DMS79 (cell line): Measurements from ENCODE around the gene P2RX6.
"Not testable (repeated sequence)": the region's sequence is repeated elsewhere in the genome, so short reads cannot be mapped to it uniquely, and the experiment has no call there.

Experiments
- DNase-seq: peaks from one replicate; lab custom pipeline; 2025; lab: John Stamatoyannopoulos, UW

The P2RX6 gene

GRCh38 chr22:20994128-20994901 is 20.6 kb upstream of the P2RX6 start:
- no peak for DNase-seq

- DNase-seq: no peak
Measured at GRCh38 chr22:20994902-20995241, 20.1 kb upstream of the P2RX6 start.

GRCh38 chr22:20995329-20996030 is 19.5 kb upstream of the P2RX6 start:
- no peak for DNase-seq

GRCh38 chr22:20996031-20996410 is 18.9 kb upstream of the P2RX6 start:
- DNase-seq: no peak

GRCh38 chr22:20996598-20997535 is 18.1 kb upstream of the P2RX6 start:
- DNase-seq: no peak

GRCh38 chr22:20997536-20998257 is 17.3 kb upstream of the P2RX6 start:
- no peak for DNase-seq

GRCh38 chr22:20998411-20999336 is 16.3 kb upstream of the P2RX6 start:
- DNase-seq: no peak

GRCh38 chr22:20999350-21000206 is 15.4 kb upstream of the P2RX6 start:
- DNase-seq: no peak

GRCh38 chr22:21000207-21000986 is 14.6 kb upstream of the P2RX6 start:
- no peak for DNase-seq

- DNase-seq: no peak
Measured at GRCh38 chr22:21000987-21001600, 13.9 kb upstream of the P2RX6 start.

- peak; percentile 83 for DNase-seq
Measured at GRCh38 chr22:21001601-21002325, 13.2 kb upstream of the P2RX6 start, which contains the start of gene THAP7. THAP7 (minus strand) TSS chr22:21002118; CDS start chr22:21001911, 207 bp downstream.

GRCh38 chr22:21003782-21004181 is 11.2 kb upstream of the P2RX6 start:
- no peak for DNase-seq

GRCh38 chr22:21009208-21009607 is 5.8 kb upstream of the P2RX6 start:
- DNase-seq: not testable (repeated sequence)

GRCh38 chr22:21009638-21010425 is 5.1 kb upstream of the P2RX6 start:
- no peak for DNase-seq

GRCh38 chr22:21010426-21011113 is 4.4 kb upstream of the P2RX6 start:
- DNase-seq: no peak
